GM10248 (cell line): ENCODE results near the gene THAP11.

Source experiments
- CTCF ChIA-PET: fragments of 300-600 bp; sonication (Branson Sonifier 250); formaldehyde crosslinking; extraction: SDS; loops from one replicate; lab custom pipeline; 2021; ENCODE audit warnings: antibody characterized with exemption; lab: Yijun Ruan, JAX
- POLR2A ChIA-PET: fragments of 350-650 bp; sonication (Branson Sonifier 250); formaldehyde crosslinking; extraction: SDS; loops from one replicate; lab custom pipeline; 2020; ENCODE audit warnings: antibody characterized with exemption; lab: Yijun Ruan, JAX
- DNase-seq: peaks from one replicate; pipeline ENCODE4 v3.0.0; 2012; ENCODE audit errors: extremely low spot score
- TF ChIP-seq, protein P1 (sequence below): IDR thresholded peaks from 2 replicates; pipeline ENCODE4 v1.5.1; 2012; ENCODE audit warnings: mild to moderate bottlenecking, low read depth; ENCODE audit errors: extremely low read depth, missing control alignments, control extremely low read depth

THAP11 gene

GRCh38 chr16:67882374-67883145 is 40.4 kb downstream of the THAP11 start:
- no peak for DNase-seq
- ChIA-PET CTCF (interaction anchor here (0.9 to 5.7 kb wide), 31 partner anchors 8 to 347 kb away, joined by 3 to 72 read pairs (median 7); partner anchors contain the start of genes DDX28, DUS2, EDC4 and PSKH1), POLR2A (interaction anchor here (0.9 kb wide), 1 partner anchor 10 kb away, joined by 4 read pairs; the partner anchor contains the start of gene PSKH1)
- TF ChIP-seq, protein P1, sequence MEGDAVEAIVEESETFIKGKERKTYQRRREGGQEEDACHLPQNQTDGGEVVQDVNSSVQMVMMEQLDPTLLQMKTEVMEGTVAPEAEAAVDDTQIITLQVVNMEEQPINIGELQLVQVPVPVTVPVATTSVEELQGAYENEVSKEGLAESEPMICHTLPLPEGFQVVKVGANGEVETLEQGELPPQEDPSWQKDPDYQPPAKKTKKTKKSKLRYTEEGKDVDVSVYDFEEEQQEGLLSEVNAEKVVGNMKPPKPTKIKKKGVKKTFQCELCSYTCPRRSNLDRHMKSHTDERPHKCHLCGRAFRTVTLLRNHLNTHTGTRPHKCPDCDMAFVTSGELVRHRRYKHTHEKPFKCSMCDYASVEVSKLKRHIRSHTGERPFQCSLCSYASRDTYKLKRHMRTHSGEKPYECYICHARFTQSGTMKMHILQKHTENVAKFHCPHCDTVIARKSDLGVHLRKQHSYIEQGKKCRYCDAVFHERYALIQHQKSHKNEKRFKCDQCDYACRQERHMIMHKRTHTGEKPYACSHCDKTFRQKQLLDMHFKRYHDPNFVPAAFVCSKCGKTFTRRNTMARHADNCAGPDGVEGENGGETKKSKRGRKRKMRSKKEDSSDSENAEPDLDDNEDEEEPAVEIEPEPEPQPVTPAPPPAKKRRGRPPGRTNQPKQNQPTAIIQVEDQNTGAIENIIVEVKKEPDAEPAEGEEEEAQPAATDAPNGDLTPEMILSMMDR, result no peak

DNA sequence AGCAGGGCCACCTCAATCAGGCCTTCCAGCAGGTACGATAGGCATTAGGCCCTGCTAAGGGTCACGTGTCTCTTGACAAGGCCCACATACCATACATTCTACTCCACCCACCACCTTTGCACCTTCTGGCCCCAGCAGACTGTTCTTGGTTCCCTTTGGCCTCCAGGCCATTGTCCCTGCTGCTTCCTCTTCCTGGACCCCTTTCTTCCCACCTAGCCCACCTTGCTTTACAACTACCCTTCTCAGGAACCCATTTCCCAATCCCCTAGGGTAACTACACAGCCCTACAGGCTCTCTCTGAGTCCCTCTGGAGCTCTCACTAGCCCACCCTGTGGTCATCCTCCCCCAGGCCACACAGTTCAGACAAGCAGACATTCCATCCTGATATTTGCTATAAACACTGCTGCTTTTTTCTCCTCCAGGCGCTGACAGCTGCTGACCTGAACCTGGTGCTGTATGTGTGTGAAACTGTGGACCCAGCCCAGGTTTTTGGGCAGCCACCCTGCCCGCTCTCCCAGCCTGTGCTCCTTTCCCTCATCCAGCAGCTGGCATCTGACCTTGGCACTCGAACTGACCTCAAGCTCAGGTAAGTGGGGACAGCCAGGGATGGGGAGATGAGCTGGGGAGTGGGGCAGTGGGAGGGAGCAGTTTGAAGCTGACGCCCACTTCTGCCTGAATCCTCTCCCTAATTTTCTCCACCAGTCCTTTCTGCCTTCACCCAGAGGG is 41.2 kb downstream of the THAP11 start:
- ChIA-PET CTCF (interaction anchor here (0.7 to 5.7 kb wide), 52 partner anchors 9 to 347 kb away, joined by 3 to 72 read pairs (median 5); partner anchors contain the start of genes DDX28, DUS2, EDC4 and PSKH1), POLR2A (no interaction called here)
- no peak for DNase-seq
- TF ChIP-seq, protein P1, result no peak

DNA sequence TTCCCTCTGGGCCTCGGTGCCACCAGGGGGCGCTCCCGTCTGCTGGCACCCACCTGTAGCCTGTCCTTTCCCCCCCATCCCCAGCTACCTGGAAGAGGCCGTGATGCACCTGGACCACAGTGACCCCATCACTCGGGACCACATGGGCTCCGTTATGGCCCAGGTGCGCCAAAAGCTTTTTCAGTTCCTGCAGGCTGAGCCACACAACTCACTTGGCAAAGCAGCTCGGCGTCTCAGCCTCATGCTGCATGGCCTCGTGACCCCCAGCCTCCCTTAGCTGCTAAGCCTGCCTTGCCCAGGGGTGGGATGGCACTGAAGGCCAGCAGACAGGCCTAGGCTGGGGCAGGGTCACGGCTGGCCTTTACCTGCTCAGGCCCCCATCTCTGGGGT is 41.7 kb downstream of the THAP11 start:
- peak; percentile 85 for DNase-seq
- ChIA-PET POLR2A (no interaction called here), CTCF (interaction anchor here (0.7 to 5.7 kb wide), 49 partner anchors 9 to 346 kb away, joined by 3 to 72 read pairs (median 5); partner anchors contain the start of genes DDX28, DUS2, EDC4 and PSKH1)
- TF ChIP-seq, protein P1, result peak; percentile 88

- TF ChIP-seq, protein P1, result no peak
- ChIA-PET POLR2A (no interaction called here), CTCF (interaction anchor here (0.9 to 5.7 kb wide), 23 partner anchors 8 to 345 kb away, joined by 3 to 72 read pairs (median 11); partner anchors contain the start of genes DDX28, DUS2, EDC4 and PSKH1)
- no peak for DNase-seq
Observed at GRCh38 chr16:67884684-67885083, 42.6 kb downstream of the THAP11 start, which contains the start of gene NRN1L. Gene NRN1L (plus strand): TSS chr16:67884885. CDS start chr16:67884904, 19 bp downstream.

DNA sequence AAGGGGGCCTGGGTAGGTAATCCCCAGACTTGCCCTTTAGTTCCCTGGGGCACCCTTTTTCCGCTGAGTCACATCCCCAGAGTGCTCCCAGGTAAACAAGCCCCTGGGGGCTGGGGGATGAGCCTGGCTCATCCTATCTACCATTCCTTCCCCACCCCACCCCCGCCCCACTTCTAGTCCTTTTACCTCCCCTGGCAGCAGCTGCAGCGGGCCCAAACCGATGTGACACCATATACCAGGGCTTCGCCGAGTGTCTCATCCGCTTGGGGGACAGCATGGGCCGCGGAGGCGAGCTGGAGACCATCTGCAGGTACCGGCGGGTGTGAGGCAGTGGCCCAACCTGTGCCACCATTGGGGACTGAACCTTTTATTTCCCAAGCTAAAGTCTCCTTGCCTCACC is 43.4 kb downstream of the THAP11 start:
- TF ChIP-seq, protein P1, result no peak

GRCh38 chr16:67885976-67886375 is 43.9 kb downstream of the THAP11 start:
- POLR2A ChIA-PET, result no interaction called here
- CTCF ChIA-PET, result interaction anchor here (0.9 to 5.7 kb wide), 12 partner anchors 9 to 365 kb away, joined by 3 to 72 read pairs (median 4); partner anchors contain the start of gene EDC4
- TF ChIP-seq, protein P1, result no peak

More for the DNA sequence above, 43.4 kb downstream of the THAP11 start:
- ChIA-PET POLR2A (no interaction called here), CTCF (interaction anchor here (0.9 to 5.7 kb wide), 10 partner anchors 7 to 364 kb away, joined by 3 to 72 read pairs (median 4); partner anchors contain the start of genes EDC4 and PSKH1)
- DNase-seq, result no peak

More at GRCh38 chr16:67885976-67886375, 43.9 kb downstream of the THAP11 start:
- DNase-seq, result no peak
